Measurements from ENCODE around the gene TLR7.

DNA sequence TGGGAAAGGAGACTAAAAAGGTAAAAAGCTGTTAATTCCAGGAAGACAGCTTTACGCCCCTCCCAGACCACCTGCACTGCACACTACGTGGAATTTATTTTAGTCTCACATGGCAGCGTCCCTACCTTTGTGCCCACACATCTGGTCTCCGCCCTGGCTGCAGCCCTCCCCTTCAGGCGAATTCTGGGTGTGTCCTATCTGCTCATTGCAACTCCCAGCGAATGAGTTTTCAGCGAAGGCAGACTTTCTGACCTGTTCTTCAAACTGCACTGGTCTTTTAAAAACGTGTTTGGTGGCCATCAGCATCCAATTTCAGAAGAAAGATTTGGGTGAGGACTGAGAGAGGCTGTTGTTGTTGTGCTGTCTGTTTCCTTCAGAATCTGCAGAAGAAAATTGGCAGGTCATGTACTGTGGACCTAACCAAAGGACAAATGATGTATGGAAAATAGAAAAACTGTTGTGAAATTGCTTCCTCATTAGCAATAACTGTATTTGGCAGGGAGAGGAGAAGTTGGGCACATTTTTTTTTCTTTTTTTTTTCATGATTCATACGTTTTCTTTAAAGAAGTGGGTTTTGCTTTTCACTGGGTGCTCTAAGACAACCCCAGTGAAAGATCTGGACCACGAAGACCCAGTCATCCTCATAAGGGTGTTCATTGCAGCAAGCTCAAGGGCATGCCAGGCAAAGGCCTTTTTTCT is 43.7 kb downstream of the TLR7 start:
- TF ChIP-seq, protein P1, sequence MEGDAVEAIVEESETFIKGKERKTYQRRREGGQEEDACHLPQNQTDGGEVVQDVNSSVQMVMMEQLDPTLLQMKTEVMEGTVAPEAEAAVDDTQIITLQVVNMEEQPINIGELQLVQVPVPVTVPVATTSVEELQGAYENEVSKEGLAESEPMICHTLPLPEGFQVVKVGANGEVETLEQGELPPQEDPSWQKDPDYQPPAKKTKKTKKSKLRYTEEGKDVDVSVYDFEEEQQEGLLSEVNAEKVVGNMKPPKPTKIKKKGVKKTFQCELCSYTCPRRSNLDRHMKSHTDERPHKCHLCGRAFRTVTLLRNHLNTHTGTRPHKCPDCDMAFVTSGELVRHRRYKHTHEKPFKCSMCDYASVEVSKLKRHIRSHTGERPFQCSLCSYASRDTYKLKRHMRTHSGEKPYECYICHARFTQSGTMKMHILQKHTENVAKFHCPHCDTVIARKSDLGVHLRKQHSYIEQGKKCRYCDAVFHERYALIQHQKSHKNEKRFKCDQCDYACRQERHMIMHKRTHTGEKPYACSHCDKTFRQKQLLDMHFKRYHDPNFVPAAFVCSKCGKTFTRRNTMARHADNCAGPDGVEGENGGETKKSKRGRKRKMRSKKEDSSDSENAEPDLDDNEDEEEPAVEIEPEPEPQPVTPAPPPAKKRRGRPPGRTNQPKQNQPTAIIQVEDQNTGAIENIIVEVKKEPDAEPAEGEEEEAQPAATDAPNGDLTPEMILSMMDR (IDR thresholded peaks at IDR 0.05; ENCODE audit: extremely low read depth in 1 of 2, insufficient read depth in 1 of 2, low read depth in 1 of 2, low read length in 2 of 2): no peak
- no peak for TF ChIP-seq POLR2A (IDR thresholded peaks at IDR 0.05; ENCODE audit: low read depth, low read length)

All from endothelial cell of umbilical vein (primary cell).